Neural progenitor cell (in vitro differentiated cells): Measurements from ENCODE around the gene SRSF12. TPM values are rescaled to one million over a fixed set of nuclear protein-coding genes. Genes with fewer than 3 reads are reported as not detected.

Experiments
- DNase-seq: peaks from one replicate; pipeline ENCODE4 v3.0.0-alpha.2; 2016; ENCODE audit warnings: low spot score
- H2AFZ ChIP-seq: fragments of 200-600 bp; sonication (generic); replicated peaks from 2 replicates; pipeline ENCODE4 v1.6.1; 2016; ENCODE audit warnings: antibody characterized with exemption
- H3F3A ChIP-seq: fragments of 200-600 bp; sonication (generic); 2 replicates; pipeline ENCODE4 v1.6.1; 2016; ENCODE audit warnings: antibody characterized with exemption, low read depth
- H3K27ac ChIP-seq: fragments of 200-600 bp; sonication (generic); 2 replicates; pipeline ENCODE4 v1.5.1; 2016; ENCODE audit warnings: mild to moderate bottlenecking
- H3K27me3 ChIP-seq: fragments of 200-600 bp; sonication (generic); 2 replicates; pipeline ENCODE4 v1.6.1; 2016; ENCODE audit warnings: mild to moderate bottlenecking, moderate library complexity
- H3K36me3 ChIP-seq: fragments of 200-600 bp; sonication (generic); 2 replicates; pipeline ENCODE4 v1.5.1; 2016
- H3K4me1 ChIP-seq: fragments of 200-600 bp; sonication (generic); 2 replicates; pipeline ENCODE4 v1.6.1; 2016; ENCODE audit warnings: mixed run types
- H3K4me2 ChIP-seq: fragments of 200-600 bp; sonication (generic); 2 replicates; pipeline ENCODE4 v1.6.1; 2016
- H3K4me3 ChIP-seq: fragments of 200-600 bp; sonication (generic); 2 replicates; pipeline ENCODE4 v1.5.1; 2016
- H3K79me2 ChIP-seq: fragments of 200-600 bp; sonication (generic); 2 replicates; pipeline ENCODE4 v1.6.1; 2016; ENCODE audit warnings: low read depth
- H3K9ac ChIP-seq: fragments of 200-600 bp; sonication (generic); 2 replicates; pipeline ENCODE4 v1.6.1; 2016
- H3K9me3 ChIP-seq: fragments of 200-600 bp; sonication (generic); 2 replicates; pipeline ENCODE4 v1.5.1; 2016; ENCODE audit warnings: low read depth
- H4K20me1 ChIP-seq: fragments of 200-600 bp; sonication (generic); 2 replicates; pipeline ENCODE4 v1.6.1; 2016; ENCODE audit warnings: low read depth
- H3K27ac Mint-ChIP-seq: 3 replicates; pipeline ENCODE4 v1.8.0; 2021; ENCODE audit warnings: mixed read lengths
- H3K27me3 Mint-ChIP-seq: 2 replicates; pipeline ENCODE4 v1.8.0; 2022; ENCODE audit warnings: low read depth, mild to moderate bottlenecking, inconsistent platforms, moderate library complexity, mixed read lengths; ENCODE audit not compliant: insufficient read depth
- H3K36me3 Mint-ChIP-seq: 3 replicates; pipeline ENCODE4 v1.8.0; 2021; ENCODE audit warnings: mixed read lengths
- H3K4me1 Mint-ChIP-seq: 3 replicates; pipeline ENCODE4 v1.8.0; 2021; ENCODE audit warnings: mixed read lengths
- H3K4me3 Mint-ChIP-seq: 3 replicates; pipeline ENCODE4 v1.8.0; 2021; ENCODE audit warnings: mild to moderate bottlenecking, moderate library complexity, mixed read lengths
- H3K9me3 Mint-ChIP-seq: 3 replicates; pipeline ENCODE4 v1.8.0; 2020; ENCODE audit warnings: mixed read lengths
- CTCF ChIP-seq: fragments of 200-600 bp; sonication (generic); IDR thresholded peaks from 2 replicates; pipeline ENCODE4 v1.5.1; 2017; ENCODE audit warnings: antibody characterized with exemption, mild to moderate bottlenecking
- EZH2 ChIP-seq: fragments of 200-600 bp; sonication (generic); IDR thresholded peaks from 2 replicates; pipeline ENCODE4 v1.6.1; 2017; ENCODE audit warnings: antibody characterized with exemption, mild to moderate bottlenecking, moderate library complexity
- EZH2phosphoT487 ChIP-seq: fragments of 200-600 bp; sonication (generic); IDR thresholded peaks from 2 replicates; pipeline ENCODE4 v1.6.1; 2017; ENCODE audit warnings: antibody characterized with exemption
- total RNA-seq: library from RNA; depleted of rRNA; stranded (reverse); fragments of >200 nt; gene quantifications from 2 replicates; pipeline ENCODE4 v1.2.3, GENCODE V29; 2015; ENCODE audit warnings: low replicate concordance

SRSF12 gene
- total RNA-seq, 1 donor from 2014 or later = 23.2 TPM

GRCh38 chr6:89160331-89161092 is 42.6 kb upstream of the SRSF12 start:
- Histone ChIP-seq H3K36me3 (peaks cover 6% of the 10 kb centered on the region), H3K9ac (no peak overlapping the region)

DNA sequence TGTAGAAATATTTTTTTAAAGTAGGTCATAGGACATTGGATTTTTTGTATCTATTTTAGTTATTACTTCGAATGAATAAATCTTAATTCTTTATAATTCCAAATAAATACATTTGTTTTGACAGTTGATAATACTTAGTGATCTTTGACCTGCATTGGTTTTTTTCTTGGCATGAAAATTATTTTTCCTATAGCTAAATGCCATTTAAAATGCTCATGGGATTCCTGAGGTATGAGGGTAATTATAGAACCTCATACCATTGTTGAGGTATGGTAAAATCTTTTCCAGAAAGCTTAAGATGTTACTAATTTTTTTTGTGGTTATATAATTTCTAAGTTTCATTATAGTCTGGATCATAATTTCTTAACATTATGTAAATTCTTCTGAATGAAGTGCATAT is 36.3 kb upstream of the SRSF12 start:
- H3K4me3 ChIP-seq = no peak overlapping the region
- H3K79me2 ChIP-seq = no peaks in the 10 kb centered on the region
- Mint-ChIP-seq H3K27ac (no peak overlapping the region), H3K36me3 (peaks cover 8% of the 10 kb centered on the region), H3K4me3 (no peak overlapping the region), H3K4me1 (peaks cover 1% of the 10 kb centered on the region), H3K9me3 (no peaks in the 10 kb centered on the region), H3K27me3 (no peaks in the 10 kb centered on the region)
- TF ChIP-seq EZH2 = no peak
- TF ChIP-seq EZH2phosphoT487 = no peak
- no peak for TF ChIP-seq CTCF
- no peaks in the 10 kb centered on the region for H3K27me3 ChIP-seq
- peaks cover 13% of the 10 kb centered on the region for H3K36me3 ChIP-seq
- no peak overlapping the region for H3K4me2 ChIP-seq
- no peaks in the 10 kb centered on the region for H3K9me3 ChIP-seq
- no peaks in the 10 kb centered on the region for H4K20me1 ChIP-seq
- no peak for DNase-seq
- H3K4me1 ChIP-seq = no peaks in the 10 kb centered on the region
- no peak overlapping the region for H3K9ac ChIP-seq
- H3F3A ChIP-seq = no peaks in the 10 kb centered on the region
- H3K27ac ChIP-seq = no peak overlapping the region
- no peak overlapping the region for H2AFZ ChIP-seq

More at GRCh38 chr6:89160331-89161092, 42.6 kb upstream of the SRSF12 start:
- Histone ChIP-seq H2AFZ (no peak overlapping the region), H4K20me1 (no peaks in the 10 kb centered on the region), H3K4me3 (no peak overlapping the region), H3K9me3 (no peaks in the 10 kb centered on the region), H3F3A (no peaks in the 10 kb centered on the region), H3K79me2 (no peaks in the 10 kb centered on the region), H3K4me2 (no peak overlapping the region), H3K27me3 (no peaks in the 10 kb centered on the region), H3K27ac (no peak overlapping the region), H3K4me1 (no peaks in the 10 kb centered on the region)
- H3K4me3 Mint-ChIP-seq = no peak overlapping the region
- H3K36me3 Mint-ChIP-seq = peaks cover 9% of the 10 kb centered on the region
- H3K27me3 Mint-ChIP-seq = no peaks in the 10 kb centered on the region
- H3K4me1 Mint-ChIP-seq = peaks cover 6% of the 10 kb centered on the region
- no peak overlapping the region for H3K27ac Mint-ChIP-seq
- no peak for DNase-seq
- H3K9me3 Mint-ChIP-seq = no peaks in the 10 kb centered on the region
- no peak for TF ChIP-seq EZH2
- TF ChIP-seq CTCF = no peak
- no peak for TF ChIP-seq EZH2phosphoT487

DNA sequence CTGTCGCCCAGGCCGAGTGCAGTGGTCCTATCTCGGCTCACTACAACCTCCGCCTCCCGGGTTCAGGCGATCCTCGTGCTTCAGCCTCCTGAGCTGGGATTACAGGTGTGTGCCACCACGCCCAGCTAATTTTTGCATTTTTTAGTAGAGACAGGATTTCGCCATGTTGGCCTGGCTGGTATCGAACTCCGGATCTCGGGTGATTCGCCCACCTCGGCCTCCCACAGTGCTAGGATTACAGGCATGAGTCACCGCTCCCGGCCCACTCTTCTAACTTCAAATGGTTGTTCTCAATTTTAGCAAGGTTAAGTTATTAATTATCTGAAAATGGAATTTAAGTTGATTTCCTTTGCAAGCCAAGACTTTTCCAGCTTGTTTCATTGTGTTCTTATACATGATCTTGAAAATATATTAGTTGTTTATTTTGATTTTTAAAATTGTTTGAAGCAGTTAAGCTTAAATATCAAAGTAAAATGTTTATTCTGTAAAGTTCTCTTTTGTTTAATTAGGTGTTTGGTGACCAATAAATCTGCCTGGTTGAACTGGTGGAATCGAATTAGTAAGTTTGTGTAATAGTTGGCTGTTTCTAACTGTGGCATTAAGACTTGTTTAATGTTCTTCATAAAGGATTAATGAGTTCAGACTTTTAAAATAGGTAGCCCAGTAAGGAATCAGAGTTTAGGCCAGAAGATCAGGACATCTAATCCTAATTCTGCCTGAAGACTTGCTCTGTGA is 30.3 kb upstream of the SRSF12 start:
- peaks cover 37% of the 10 kb centered on the region for H3K27me3 ChIP-seq
- peaks cover 5% of the 10 kb centered on the region for H3K79me2 ChIP-seq
- H3K4me3 ChIP-seq = no peak overlapping the region
- Mint-ChIP-seq H3K36me3 (peaks cover 4% of the 10 kb centered on the region), H3K27ac (no peak overlapping the region), H3K27me3 (no peaks in the 10 kb centered on the region), H3K4me1 (peaks cover 15% of the 10 kb centered on the region), H3K9me3 (no peaks in the 10 kb centered on the region), H3K4me3 (no peak overlapping the region)
- H2AFZ ChIP-seq = no peak overlapping the region
- no peak for DNase-seq
- H3K4me1 ChIP-seq = peaks cover 15% of the 10 kb centered on the region
- H3K4me2 ChIP-seq = no peak overlapping the region
- no peak for TF ChIP-seq EZH2
- no peak for TF ChIP-seq EZH2phosphoT487
- no peak for TF ChIP-seq CTCF
- peaks cover 3% of the 10 kb centered on the region for H4K20me1 ChIP-seq
- no peaks in the 10 kb centered on the region for H3K9me3 ChIP-seq
- H3K36me3 ChIP-seq = peaks cover 3% of the 10 kb centered on the region
- no peak overlapping the region for H3K27ac ChIP-seq
- H3F3A ChIP-seq = no peaks in the 10 kb centered on the region
- H3K9ac ChIP-seq = no peak overlapping the region
